ENCODE results near the gene DCLRE1C. TPM values are rescaled to one million over a fixed set of nuclear protein-coding genes. Genes with fewer than 3 reads are reported as not detected.
A peak's percentile ranks its signal among the peaks of the same experiment; 100 is the strongest.

The DCLRE1C gene
- total and polyA plus RNA-seq, 5 donors from 2014 or later: 18.5 to 30.5 (median 24.6) TPM

DNA sequence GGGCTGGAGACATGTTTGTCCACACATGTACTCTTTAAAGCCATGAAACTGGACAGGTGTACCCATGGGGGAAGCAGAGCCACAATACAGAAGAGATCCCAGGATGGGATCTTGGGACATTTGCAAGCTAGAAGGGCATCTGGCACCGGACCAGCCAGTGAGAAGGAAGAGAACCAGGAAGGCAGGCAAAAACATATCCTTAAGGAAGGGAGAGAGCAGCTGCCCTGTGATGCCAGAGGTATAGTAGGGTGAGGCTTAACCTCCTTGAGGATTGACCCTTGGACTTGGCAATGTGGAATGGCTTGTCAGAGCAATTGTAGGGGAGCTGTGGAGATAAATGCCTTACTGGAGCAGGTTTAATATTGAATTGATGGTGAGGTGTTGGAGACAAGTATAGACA lies 93.1 kb downstream of the DCLRE1C start:
- H3K4me1 ChIP-seq (ENCODE audit: control insufficient read depth, insufficient read depth, low read length, poor library complexity, severe bottlenecking): no peaks in the 10 kb centered on the region
- no peak overlapping the region for H3K4me3 ChIP-seq (ENCODE audit: low read depth, low read length)
- peaks cover 0 to 9% (median 5%) of the 10 kb centered on the region in 4 donors for H3K4me1 Mint-ChIP-seq
- no peaks in the 10 kb centered on the region for H3K27me3 Mint-ChIP-seq
- H3K27ac Mint-ChIP-seq: peak overlapping the region; percentile 13 to 69 (median 58)
- no peak overlapping the region for H3K27ac ChIP-seq (ENCODE audit: insufficient read depth, low read length, poor library complexity, severe bottlenecking)
- DNase-seq (no peak), ATAC-seq (ENCODE audit: low read depth in 2 of 2) (no peak)
- peaks cover 44% of the 10 kb centered on the region for H3K36me3 ChIP-seq (ENCODE audit: control insufficient read depth, insufficient read depth, low read length)
- no peaks in the 10 kb centered on the region for H3K27me3 ChIP-seq (ENCODE audit: control insufficient read depth, insufficient read depth, low read length)
- no peaks in the 10 kb centered on the region for H3K9me3 ChIP-seq (ENCODE audit: control insufficient read depth in 2 of 2, low read length in 2 of 2)
- peaks cover 33% of the 10 kb centered on the region for H3K36me3 Mint-ChIP-seq
- no peaks in the 10 kb centered on the region for H3K9me3 Mint-ChIP-seq
- H3K4me3 Mint-ChIP-seq: no peak overlapping the region

DNA sequence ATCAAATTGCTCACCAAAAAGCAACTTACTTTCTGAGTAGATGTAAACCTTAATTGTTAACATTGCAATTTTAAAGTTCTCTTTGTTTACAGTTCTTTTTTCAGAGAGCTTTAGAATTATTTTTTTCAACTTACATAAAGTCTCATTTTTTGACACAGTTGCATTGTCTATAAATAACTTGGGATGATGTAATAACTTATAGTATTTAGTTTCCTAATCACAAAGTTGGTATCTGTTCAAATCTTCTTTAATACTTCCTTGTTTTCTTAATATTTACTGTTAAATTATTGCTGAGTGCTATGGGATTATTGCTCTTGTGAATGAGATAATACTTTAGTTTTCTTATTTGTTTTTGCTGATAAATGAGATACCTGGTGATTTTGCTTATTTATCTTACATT lies 94.1 kb downstream of the DCLRE1C start:
- Mint-ChIP-seq H3K4me3 (no peak overlapping the region), H3K27ac (no peak overlapping the region), H3K27me3 (no peaks in the 10 kb centered on the region), H3K9me3 (no peaks in the 10 kb centered on the region), H3K4me1 (peaks cover 0 to 9% (median 4%) of the 10 kb centered on the region in 4 donors), H3K36me3 (peaks cover 31% of the 10 kb centered on the region)
- H3K4me3 ChIP-seq (ENCODE audit: low read depth, low read length): no peak overlapping the region
- no peaks in the 10 kb centered on the region for H3K4me1 ChIP-seq (ENCODE audit: control insufficient read depth, insufficient read depth, low read length, poor library complexity, severe bottlenecking)
- no peaks in the 10 kb centered on the region for H3K27me3 ChIP-seq (ENCODE audit: control insufficient read depth, insufficient read depth, low read length)
- ATAC-seq (ENCODE audit: low read depth in 2 of 2) (no peak), DNase-seq (no peak)
- H3K27ac ChIP-seq (ENCODE audit: insufficient read depth, low read length, poor library complexity, severe bottlenecking): no peak overlapping the region
- H3K36me3 ChIP-seq (ENCODE audit: control insufficient read depth, insufficient read depth, low read length): peaks cover 52% of the 10 kb centered on the region
- no peaks in the 10 kb centered on the region for H3K9me3 ChIP-seq (ENCODE audit: control insufficient read depth in 2 of 2, low read length in 2 of 2)

DNA sequence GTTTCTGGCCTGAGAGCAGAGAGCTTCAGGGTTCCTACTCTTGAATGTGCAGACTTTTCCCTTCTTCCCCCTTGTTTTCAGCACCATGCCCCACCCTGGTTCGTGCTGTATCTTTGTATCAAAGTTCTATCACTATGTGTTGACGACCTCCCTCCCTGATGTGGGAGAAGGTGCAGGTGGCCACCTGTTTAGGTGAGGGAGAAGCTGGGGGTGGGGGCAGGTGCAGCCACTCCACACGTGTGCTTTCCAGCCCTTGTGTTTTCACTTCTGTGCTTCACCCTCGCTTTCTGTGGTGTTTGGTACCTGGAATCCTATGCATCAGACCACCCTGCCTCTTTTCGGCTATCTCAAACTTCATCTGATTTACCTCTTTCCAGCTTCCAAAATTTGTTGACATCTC lies 94.9 kb downstream of the DCLRE1C start:
- Mint-ChIP-seq H3K4me3 (no peak overlapping the region), H3K36me3 (peaks cover 37% of the 10 kb centered on the region), H3K4me1 (peaks cover 0 to 9% (median 4%) of the 10 kb centered on the region in 4 donors), H3K27me3 (no peaks in the 10 kb centered on the region), H3K27ac (no peak overlapping the region), H3K9me3 (no peaks in the 10 kb centered on the region)
- H3K27me3 ChIP-seq (ENCODE audit: control insufficient read depth, insufficient read depth, low read length): no peaks in the 10 kb centered on the region
- no peaks in the 10 kb centered on the region for H3K9me3 ChIP-seq (ENCODE audit: control insufficient read depth in 2 of 2, low read length in 2 of 2)
- H3K4me1 ChIP-seq (ENCODE audit: control insufficient read depth, insufficient read depth, low read length, poor library complexity, severe bottlenecking): no peaks in the 10 kb centered on the region
- no peak overlapping the region for H3K27ac ChIP-seq (ENCODE audit: insufficient read depth, low read length, poor library complexity, severe bottlenecking)
- H3K36me3 ChIP-seq (ENCODE audit: control insufficient read depth, insufficient read depth, low read length): peaks cover 57% of the 10 kb centered on the region
- DNase-seq: no peak
- ATAC-seq (ENCODE audit: low read depth in 2 of 2): no peak
- H3K4me3 ChIP-seq (ENCODE audit: low read depth, low read length): no peak overlapping the region

DNA sequence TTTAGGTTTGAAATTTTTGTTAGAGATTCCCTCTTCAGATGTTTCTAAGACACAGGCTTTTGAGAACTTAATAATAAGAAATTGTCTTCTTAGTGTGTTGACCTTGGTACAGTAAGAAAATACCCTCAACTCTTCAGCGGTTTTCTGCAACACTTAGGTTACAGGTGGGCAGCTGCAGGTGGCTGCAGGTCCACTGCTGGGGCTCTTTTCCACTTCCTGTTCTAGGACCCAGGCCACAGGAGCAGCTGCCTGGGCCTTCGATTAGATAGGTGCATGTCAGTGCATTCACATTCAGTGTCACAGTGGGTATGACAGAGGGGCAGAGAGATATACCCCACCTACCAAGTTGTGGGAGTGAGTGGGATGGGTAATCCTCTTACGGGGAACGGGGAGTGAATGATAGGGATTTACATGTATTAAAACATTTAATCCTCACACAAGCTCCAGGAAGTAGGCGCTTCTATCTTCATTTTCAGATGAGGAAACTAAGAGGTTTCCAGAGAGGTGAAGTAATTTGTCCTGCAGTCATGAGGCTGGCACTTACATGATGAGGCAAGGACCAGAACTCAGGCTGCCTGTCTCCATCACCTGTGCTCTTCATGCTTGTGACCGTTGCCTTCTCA lies 95.4 kb downstream of the DCLRE1C start:
- Histone ChIP-seq H3K4me3 (ENCODE audit: low read depth, low read length) (no peak overlapping the region), H3K4me1 (ENCODE audit: control insufficient read depth, insufficient read depth, low read length, poor library complexity, severe bottlenecking) (no peaks in the 10 kb centered on the region), H3K36me3 (ENCODE audit: control insufficient read depth, insufficient read depth, low read length) (peaks cover 60% of the 10 kb centered on the region), H3K9me3 (ENCODE audit: control insufficient read depth in 2 of 2, low read length in 2 of 2) (no peaks in the 10 kb centered on the region), H3K27me3 (ENCODE audit: control insufficient read depth, insufficient read depth, low read length) (no peaks in the 10 kb centered on the region), H3K27ac (ENCODE audit: insufficient read depth, low read length, poor library complexity, severe bottlenecking) (no peak overlapping the region)
- Mint-ChIP-seq H3K27me3 (no peaks in the 10 kb centered on the region), H3K9me3 (no peaks in the 10 kb centered on the region), H3K27ac (no peak overlapping the region), H3K4me1 (peaks cover 0 to 7% (median 4%) of the 10 kb centered on the region in 4 donors), H3K4me3 (no peak overlapping the region), H3K36me3 (peaks cover 35% of the 10 kb centered on the region)
- DNase-seq: no peak
- no peak for ATAC-seq (ENCODE audit: low read depth in 2 of 2)

DNA sequence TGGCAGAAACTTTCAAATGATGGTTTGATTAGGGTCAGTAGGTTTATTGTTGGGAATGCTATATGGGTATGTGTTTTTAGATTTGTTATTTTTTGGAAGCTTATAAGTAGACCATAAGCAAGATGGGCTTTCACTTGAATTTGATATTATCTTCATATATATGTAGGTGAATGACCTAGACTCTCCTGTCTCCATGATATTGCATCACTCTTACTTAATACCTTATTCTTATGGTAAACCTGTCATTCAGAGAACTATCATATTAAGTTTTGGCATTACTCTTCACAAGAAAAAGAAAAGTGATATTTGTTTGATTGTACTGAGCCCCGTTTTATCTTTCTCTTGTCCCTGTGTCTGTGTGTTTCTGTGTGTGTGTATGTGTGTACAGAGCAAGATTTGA lies 98.4 kb downstream of the DCLRE1C start:
- no peak overlapping the region for H3K27ac ChIP-seq (ENCODE audit: insufficient read depth, low read length, poor library complexity, severe bottlenecking)
- H3K4me3 ChIP-seq (ENCODE audit: low read depth, low read length): no peak overlapping the region
- H3K4me3 Mint-ChIP-seq: no peak overlapping the region
- peaks cover 4 to 9% (median 5%) of the 10 kb centered on the region in 4 donors for H3K4me1 Mint-ChIP-seq
- H3K27me3 ChIP-seq (ENCODE audit: control insufficient read depth, insufficient read depth, low read length): no peaks in the 10 kb centered on the region
- no peak overlapping the region for H3K27ac Mint-ChIP-seq
- DNase-seq (no peak), ATAC-seq (ENCODE audit: low read depth in 2 of 2) (no peak)
- H3K9me3 Mint-ChIP-seq: no peaks in the 10 kb centered on the region
- H3K9me3 ChIP-seq (ENCODE audit: control insufficient read depth in 2 of 2, low read length in 2 of 2): no peaks in the 10 kb centered on the region
- H3K4me1 ChIP-seq (ENCODE audit: control insufficient read depth, insufficient read depth, low read length, poor library complexity, severe bottlenecking): no peaks in the 10 kb centered on the region
- no peaks in the 10 kb centered on the region for H3K27me3 Mint-ChIP-seq
- peaks cover 36% of the 10 kb centered on the region for H3K36me3 Mint-ChIP-seq
- H3K36me3 ChIP-seq (ENCODE audit: control insufficient read depth, insufficient read depth, low read length): peaks cover 70% of the 10 kb centered on the region

- H3K27me3 ChIP-seq (ENCODE audit: control insufficient read depth, insufficient read depth, low read length): no peaks in the 10 kb centered on the region
- H3K36me3 ChIP-seq (ENCODE audit: control insufficient read depth, insufficient read depth, low read length): peaks cover 59% of the 10 kb centered on the region
- no peak overlapping the region for H3K27ac Mint-ChIP-seq
These were observed 101.7 kb downstream of the DCLRE1C start for GRCh38 chr10:14852236-14852635.

More at GRCh38 chr10:14852236-14852635, 101.7 kb downstream of the DCLRE1C start:
- no peak overlapping the region for H3K4me3 Mint-ChIP-seq
- H3K4me1 Mint-ChIP-seq: peaks cover 4 to 10% (median 7%) of the 10 kb centered on the region in 4 donors
- no peaks in the 10 kb centered on the region for H3K9me3 ChIP-seq (ENCODE audit: control insufficient read depth in 2 of 2, low read length in 2 of 2)
- no peaks in the 10 kb centered on the region for H3K27me3 Mint-ChIP-seq
- ATAC-seq (ENCODE audit: low read depth in 2 of 2) (no peak), DNase-seq (no peak)
- H3K9me3 Mint-ChIP-seq: no peaks in the 10 kb centered on the region
- no peaks in the 10 kb centered on the region for H3K4me1 ChIP-seq (ENCODE audit: control insufficient read depth, insufficient read depth, low read length, poor library complexity, severe bottlenecking)
- no peak overlapping the region for H3K4me3 ChIP-seq (ENCODE audit: low read depth, low read length)
- peaks cover 32% of the 10 kb centered on the region for H3K36me3 Mint-ChIP-seq
- H3K27ac ChIP-seq (ENCODE audit: insufficient read depth, low read length, poor library complexity, severe bottlenecking): no peak overlapping the region

Other genes starting within 250 kb of the DCLRE1C start
- gene FAM107B, start 179.2 kb downstream of the DCLRE1C start, total RNA-seq: 327 TPM
- 100 to 1,000 TPM; 202 to 301 (median 262) TPM for gene FAM107B, start 179.2 kb downstream of the DCLRE1C start, polyA plus RNA-seq
- 1.7 TPM for gene CDNF, start 116.1 kb downstream of the DCLRE1C start, total RNA-seq
- 1 to 10 TPM in 2 of 4 donors, under 1 TPM in 2; 0.32 to 2.1 (median 1.2) TPM for gene CDNF, start 116.1 kb downstream of the DCLRE1C start, polyA plus RNA-seq
- gene HSPA14, start 115.8 kb downstream of the DCLRE1C start, total RNA-seq: 22.6 TPM
- gene HSPA14, start 115.8 kb downstream of the DCLRE1C start, polyA plus RNA-seq: 10 to 100 TPM; 16.0 to 26.7 (median 20.9) TPM
- gene MSANTD7, start 115.8 kb downstream of the DCLRE1C start, total RNA-seq: 28.9 TPM
- 10 to 100 TPM in 1 of 4 donors, 1 to 10 TPM in 3; 8.4 to 11.7 (median 9.8) TPM for gene MSANTD7, start 115.8 kb downstream of the DCLRE1C start, polyA plus RNA-seq
- 4.3 TPM for gene SUV39H2, start 75.2 kb downstream of the DCLRE1C start, total RNA-seq
- 1 to 10 TPM; 2.1 to 5.2 (median 3.7) TPM for gene SUV39H2, start 75.2 kb downstream of the DCLRE1C start, polyA plus RNA-seq
- not detected for gene MEIG1, start 5.3 kb upstream of the DCLRE1C start, total RNA-seq
- gene MEIG1, start 5.3 kb upstream of the DCLRE1C start, polyA plus RNA-seq: 1 to 10 TPM in 3 of 4 donors, under 1 TPM in 1; 0.83 to 1.7 (median 1.5) TPM
- not detected for gene OLAH, start 89.8 kb upstream of the DCLRE1C start, total RNA-seq
- gene OLAH, start 89.8 kb upstream of the DCLRE1C start, polyA plus RNA-seq: not detected
- gene ACBD7, start 134.7 kb upstream of the DCLRE1C start, total RNA-seq: 0.39 TPM
- under 1 TPM in 2 of 4 donors, not detected in 2; 0.25 to 0.49 TPM for gene ACBD7, start 134.7 kb upstream of the DCLRE1C start, polyA plus RNA-seq
- gene RPP38, start 143.3 kb upstream of the DCLRE1C start, total RNA-seq: 9.3 TPM
- gene RPP38, start 143.3 kb upstream of the DCLRE1C start, polyA plus RNA-seq: 10 to 100 TPM; 19.6 to 38.7 (median 28.9) TPM
- 47.8 TPM for gene NMT2, start 214.6 kb upstream of the DCLRE1C start, total RNA-seq
- gene NMT2, start 214.6 kb upstream of the DCLRE1C start, polyA plus RNA-seq: 10 to 100 TPM; 37.1 to 50.3 (median 43.4) TPM